Renal cortex interstitium (tissue), 15 donors: ENCODE results near the gene TPSAB1. TPM values are rescaled to one million over a fixed set of nuclear protein-coding genes. Genes with fewer than 3 reads are reported as not detected.
"Not testable (repeated sequence)": the region's sequence is repeated elsewhere in the genome, so short reads cannot be mapped to it uniquely, and the experiment has no call there.

ENCODE experiments used
- DNase-seq, 11 donors: peaks; one replicate each; pipeline ENCODE4 v3.0.0-alpha.2; 2013; ENCODE audit warnings: low read depth in 9 of 11, low spot score in 4 of 11; ENCODE audit errors: extremely low read depth in 1 of 11
- long read RNA-seq, 16 experiments: transcript quantifications; one replicate each; lab custom pipeline, GENCODE V29; 2026
- polyA plus RNA-seq, 3 donors: library from polyadenylated mRNA; unstranded; fragments of 120-200 nt; gene quantifications; one replicate each; pipeline ENCODE4 v1.2.1, GENCODE V29; 2013; ENCODE audit not compliant: insufficient read length in 3 of 3

The TPSAB1 gene
- polyA plus RNA-seq, result under 1 TPM in 1 of 3 donors, not detected in 2; 0.22 TPM
- long read RNA-seq, donor 1, result 0 reads
- long read RNA-seq, donor 2, partial matches to known transcripts, result 0 of 1 reads
- long read RNA-seq, donor 2, other reads (novel, unspliced or antisense), result 0 of 1 reads
- long read RNA-seq, donor 3, result 0 reads
- long read RNA-seq, donor 4, result 0 reads
- long read RNA-seq, donor 5, result 0 reads
- long read RNA-seq, donor 6, result 0 reads
- long read RNA-seq, donor 7, result 0 reads
- long read RNA-seq, donor 8, result 0 reads
- long read RNA-seq, donor 9, result 0 reads
- long read RNA-seq, donor 10, result 0 reads
- long read RNA-seq, donor 11, result 0 reads
- long read RNA-seq, donor 12, result 0 reads
- long read RNA-seq, donor 13, result 0 reads
- long read RNA-seq, donor 14, result 0 reads
- long read RNA-seq, donor 15, result 0 reads
- long read RNA-seq, donor 16, result 0 reads

DNA sequence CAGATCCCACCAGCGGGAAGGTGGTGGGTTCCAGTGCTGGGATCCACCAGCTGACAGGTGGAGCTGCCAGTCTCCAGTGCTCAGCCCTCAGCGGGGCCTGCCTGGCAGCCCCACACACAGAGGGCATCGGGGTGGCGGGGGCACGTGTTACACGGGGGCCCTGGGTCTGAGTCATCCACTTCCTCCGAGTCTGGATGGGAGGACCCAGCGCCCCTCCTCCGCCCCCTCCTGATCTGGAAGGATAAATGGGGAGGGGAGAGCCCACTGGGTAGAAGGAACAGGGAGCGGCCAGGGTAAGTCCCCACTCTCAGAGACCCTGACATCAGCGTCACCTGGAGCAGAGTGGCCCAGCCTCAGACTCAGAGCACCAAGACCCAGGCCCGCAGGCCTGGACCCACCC, at the start of gene TPSAB1:
Gene TPSAB1 (plus strand): TSS at position 270 of the 400 bp plus-strand sequence. CDS start 234 bp downstream, outside the sequence.
- DNase-seq, result not testable (repeated sequence)

DNA sequence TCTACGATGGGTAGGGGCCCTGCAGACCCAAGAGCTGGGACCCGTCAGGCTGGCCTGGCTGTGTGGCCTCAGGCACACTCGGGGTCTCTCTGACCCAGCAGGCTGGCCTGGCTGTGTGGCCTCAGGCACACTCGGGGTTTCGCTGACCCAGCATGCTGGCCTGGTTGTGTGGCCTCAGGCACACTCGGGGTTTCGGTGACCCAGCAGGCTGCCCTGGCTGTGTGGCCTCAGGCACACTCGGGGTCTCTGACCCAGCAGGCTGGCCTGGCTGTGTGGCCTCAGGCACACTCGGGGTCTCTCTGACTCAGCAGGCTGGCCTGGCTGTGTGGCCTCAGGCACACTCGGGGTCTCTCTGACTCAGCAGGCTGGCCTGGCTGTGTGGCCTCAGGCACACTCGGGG, 49.7 kb upstream of the TPSAB1 start:
- not testable (repeated sequence) for DNase-seq

DNA sequence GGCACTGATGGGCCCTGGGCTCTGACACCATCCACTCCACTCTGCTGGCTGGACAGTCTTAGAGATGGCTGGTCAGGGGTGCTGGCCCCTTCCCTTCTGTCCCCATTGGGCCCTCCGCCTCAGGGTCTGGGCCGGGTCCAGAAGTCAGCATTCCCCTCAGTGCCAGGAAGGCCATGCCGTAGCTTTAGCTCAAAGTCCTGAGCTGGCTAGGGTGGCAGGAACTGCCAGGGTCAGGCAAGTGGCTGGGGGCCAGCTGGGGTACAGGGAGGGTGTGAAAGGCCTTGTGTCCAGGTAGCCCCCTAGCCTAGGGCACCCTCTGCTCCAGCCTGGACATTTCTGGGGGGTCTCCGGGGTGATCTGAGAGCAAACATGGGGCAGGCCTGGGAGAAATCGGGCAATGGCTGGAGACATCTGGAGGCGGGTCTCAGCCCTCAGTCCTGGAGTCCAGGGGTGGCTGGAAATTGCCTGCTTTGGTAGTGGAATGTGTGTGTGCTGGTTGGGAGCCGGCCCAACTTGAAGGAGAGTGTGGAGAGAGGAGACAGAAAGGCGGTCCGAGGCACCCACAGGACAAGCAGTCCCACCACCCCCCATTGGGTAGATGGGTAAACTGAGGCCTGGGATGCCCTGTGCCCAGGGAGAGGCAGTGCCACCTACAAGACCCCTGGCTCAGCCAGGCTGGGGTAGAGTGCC, 48.0 kb upstream of the TPSAB1 start:
- no peak for DNase-seq

DNA sequence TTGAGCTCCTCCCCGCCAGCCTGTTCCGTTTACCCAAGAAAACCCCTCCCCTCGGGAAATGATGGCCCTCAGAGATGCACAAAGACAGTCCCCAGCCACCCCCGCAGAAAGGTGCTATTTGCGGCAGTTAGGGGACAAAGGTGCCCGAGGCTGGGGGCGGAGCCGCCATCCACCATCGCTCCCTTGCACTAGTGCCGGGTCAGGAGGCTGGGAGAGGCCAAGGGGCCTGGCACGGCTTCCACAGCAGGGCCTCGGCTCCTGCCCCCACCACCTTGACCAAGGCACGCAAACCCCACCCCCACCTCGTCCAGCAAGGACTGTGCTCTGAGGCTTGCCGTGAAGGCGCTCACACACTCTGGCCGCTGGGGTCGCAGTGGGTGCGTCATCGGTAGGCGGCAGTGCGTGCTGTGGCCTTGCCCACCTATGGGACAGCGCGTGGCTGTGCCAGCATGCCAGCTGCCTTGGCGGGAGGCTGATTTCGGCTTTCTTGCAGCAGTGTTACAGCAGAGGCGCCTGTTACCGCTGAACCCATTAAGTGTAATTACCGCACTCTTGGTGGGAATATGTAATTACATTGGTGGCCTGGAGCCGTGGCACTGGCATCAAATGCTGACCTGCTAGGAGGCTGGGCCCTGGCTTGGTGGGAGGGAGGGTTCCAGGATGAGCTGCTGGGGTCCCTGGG, 47.2 kb upstream of the TPSAB1 start:
- DNase-seq, result no peak

DNA sequence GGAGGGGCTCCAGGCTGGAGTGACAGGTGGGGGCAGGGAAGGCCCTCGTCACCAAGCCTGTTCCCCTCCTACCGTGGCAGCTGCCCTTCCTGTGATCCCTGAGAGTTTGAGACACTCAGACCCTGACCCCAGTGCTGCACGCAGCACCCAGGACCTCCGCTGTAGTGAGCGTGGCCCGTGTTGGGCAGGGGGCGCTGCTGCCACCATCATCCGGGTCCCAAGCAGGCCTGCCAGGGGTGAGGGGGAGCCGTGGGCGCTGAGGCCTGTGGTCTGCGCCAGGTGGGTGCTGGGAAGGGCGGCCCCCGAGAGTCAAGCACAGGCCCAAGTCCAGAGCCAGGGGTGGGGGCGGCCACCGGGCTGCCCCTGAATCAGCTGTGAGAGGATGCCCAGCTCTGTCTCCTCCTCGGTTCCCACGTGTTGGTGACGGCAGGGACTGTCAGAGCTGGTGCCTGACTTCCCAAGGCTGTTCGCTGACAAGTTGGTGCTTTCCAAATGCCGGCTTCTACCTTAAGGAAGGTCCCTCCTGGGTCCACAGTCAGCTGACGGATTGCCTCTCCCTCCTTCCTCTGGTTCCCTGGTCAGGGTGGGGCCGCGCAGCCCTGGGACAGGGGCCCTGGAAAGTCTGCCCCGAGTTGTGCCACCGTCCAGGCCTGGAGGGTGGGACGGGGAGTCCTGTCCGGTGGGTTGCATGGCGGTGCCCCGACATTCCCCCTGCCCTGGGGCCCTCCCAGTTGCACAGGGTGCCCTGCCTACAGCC, 46.5 kb upstream of the TPSAB1 start:
- no peak for DNase-seq

DNA sequence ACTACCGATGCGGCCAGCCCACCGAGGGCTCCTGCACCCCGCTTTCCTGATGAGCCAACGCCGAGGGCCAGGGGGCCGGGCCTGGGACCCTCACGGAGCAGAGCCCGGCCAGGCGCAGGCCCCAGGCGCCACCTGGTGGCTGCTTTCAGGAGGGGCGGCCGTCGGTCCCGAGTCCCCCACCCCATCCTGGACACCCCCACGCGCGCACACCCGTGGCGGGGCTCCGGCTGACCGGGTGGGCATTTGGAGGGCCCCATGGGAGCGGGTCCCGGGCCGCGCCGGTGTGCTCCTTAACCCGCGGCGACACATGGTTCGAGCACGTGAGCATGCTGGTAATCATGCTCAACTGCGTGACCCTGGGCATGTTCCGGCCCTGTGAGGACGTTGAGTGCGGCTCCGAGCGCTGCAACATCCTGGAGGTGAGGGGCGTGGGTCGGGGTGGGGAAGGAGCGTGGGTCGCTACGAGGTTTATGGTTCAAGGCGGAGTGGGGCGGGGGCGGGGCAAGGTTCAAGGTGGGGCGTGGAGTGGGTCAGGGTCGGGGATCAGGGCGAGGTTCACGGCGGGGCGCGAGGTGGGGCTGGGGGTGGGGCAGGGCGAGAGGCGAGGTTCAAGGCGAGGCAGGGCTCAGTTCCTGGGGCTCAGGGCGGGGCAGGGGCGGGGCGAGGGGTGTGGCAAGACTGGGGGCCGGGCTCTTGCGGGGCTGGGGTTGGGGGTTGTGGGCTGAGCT, 45.7 kb upstream of the TPSAB1 start:
- DNase-seq, result no peak

DNA sequence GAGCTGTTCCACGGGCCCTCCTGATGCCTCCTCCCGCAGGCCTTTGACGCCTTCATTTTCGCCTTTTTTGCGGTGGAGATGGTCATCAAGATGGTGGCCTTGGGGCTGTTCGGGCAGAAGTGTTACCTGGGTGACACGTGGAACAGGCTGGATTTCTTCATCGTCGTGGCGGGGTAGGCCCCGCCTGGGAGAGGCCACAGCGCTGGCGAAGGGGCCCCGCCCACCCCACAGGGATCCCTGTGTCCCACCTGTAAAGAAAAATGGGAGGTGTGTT, 45.2 kb upstream of the TPSAB1 start:
- no peak for DNase-seq

GRCh38 chr16:1196494-1196893, 44.0 kb upstream of the TPSAB1 start:
- DNase-seq, result no peak

DNA sequence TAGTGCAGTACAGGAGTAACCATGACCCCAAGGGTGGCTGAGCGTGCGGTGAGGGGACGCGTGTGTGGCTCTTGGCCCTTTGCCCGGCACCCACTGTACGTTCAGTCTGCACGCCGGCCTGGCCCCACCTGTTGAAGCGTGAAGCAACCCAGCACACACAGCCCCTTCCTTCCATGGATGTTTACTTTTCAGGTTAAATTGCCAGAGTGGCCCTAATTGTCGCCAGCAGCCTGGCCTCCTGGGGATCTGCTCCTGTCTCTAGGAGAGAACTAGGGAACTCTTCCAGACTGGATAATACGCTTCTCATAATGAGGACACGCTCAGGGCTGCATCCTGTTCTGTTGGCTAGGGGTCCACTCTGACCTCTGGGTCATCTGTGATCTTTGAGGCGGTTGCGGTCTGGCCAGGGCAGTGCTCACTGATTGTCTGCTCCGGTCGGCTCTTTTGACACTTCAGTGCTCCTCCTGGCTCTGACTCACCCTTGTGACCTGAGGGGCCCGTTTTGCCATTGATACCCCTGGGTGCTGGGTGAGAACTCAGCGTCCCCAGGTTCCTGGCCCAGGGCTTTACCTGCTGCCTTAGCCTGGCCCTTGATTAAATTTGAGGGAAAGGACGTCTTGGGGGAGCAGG, 43.2 kb upstream of the TPSAB1 start:
- no peak for DNase-seq

GRCh38 chr16:1198194-1198593, 42.3 kb upstream of the TPSAB1 start:
- DNase-seq, result no peak

DNA sequence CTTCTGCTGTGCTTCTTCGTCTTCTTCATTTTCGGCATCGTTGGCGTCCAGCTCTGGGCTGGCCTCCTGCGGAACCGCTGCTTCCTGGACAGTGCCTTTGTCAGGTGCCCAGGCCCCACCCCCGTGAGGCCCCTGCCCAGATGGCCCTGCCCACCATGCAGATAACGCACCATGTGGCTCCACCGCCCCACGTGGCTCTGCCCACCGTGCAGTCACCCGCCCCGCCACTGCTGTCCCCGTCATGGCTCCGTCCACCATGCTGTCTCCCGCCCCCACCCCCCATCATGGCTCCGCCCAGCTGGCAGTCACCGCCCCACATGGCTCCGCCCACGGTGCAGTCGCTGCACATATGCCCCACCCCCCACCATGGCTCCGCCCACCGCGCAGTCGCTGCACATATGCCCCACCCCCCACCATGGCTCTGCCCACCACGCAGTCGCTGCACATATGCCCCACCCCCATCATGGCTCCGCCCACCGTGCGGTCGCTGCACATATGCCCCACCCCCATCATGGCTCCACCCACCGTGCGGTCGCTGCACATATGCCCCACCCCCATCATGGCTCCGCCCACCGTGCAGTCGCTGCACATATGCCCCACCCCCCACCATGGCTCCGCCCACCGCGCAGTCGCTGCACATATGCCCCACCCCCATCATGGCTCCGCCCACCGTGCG, 41.7 kb upstream of the TPSAB1 start:
- not testable (repeated sequence) for DNase-seq

- DNase-seq, result no peak
Observed at GRCh38 chr16:1199347-1200013, 41.0 kb upstream of the TPSAB1 start.

- no peak for DNase-seq
Observed at GRCh38 chr16:1200014-1200627, 40.4 kb upstream of the TPSAB1 start.

DNA sequence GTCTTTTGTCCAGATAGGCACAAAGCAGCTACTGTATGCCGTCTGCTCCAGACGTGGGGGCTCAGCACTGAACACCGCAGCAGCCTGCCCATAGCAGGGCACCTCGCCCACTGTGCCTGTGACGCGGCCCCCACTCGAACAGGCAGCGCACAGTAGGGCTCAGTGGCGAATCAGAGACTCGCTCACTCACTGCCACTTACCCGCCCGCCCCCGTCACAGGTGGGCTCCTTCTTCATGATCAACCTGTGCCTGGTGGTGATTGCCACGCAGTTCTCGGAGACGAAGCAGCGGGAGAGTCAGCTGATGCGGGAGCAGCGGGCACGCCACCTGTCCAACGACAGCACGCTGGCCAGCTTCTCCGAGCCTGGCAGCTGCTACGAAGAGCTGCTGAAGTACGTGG, 39.1 kb upstream of the TPSAB1 start:
- DNase-seq, result no peak

- no peak for DNase-seq
Observed at GRCh38 chr16:1202274-1202673, 38.2 kb upstream of the TPSAB1 start.

GRCh38 chr16:1204933-1205332, 35.6 kb upstream of the TPSAB1 start:
- DNase-seq, result no peak

GRCh38 chr16:1206326-1206725, 34.2 kb upstream of the TPSAB1 start:
- DNase-seq, result no peak
